Activated CD4-positive, alpha-beta T cell treated with anti-CD3 and anti-CD28 coated beads, Interleukin-2, amount 50 U/mL, for 1 hour (primary cell): ENCODE measurements around the gene SH3GL1.
"Not testable (repeated sequence)": the region's sequence is repeated elsewhere in the genome, so short reads cannot be mapped to it uniquely, and the experiment has no call there.

Experiments
- DNase-seq: peaks from one replicate; pipeline ENCODE4 v3.0.0-alpha.2; 2020

Gene SH3GL1

GRCh38 chr19:4338441-4339355 is 61.6 kb downstream of the SH3GL1 start, which contains the start of gene STAP2:
Gene STAP2, minus strand, starts transcription at chr19:4338827. Its CDS starts 74 bp downstream, at chr19:4338753.
- DNase-seq = peak; percentile 13

- no peak for DNase-seq
Measured at GRCh38 chr19:4337906-4338440, 62.4 kb downstream of the SH3GL1 start.

GRCh38 chr19:4334929-4335570 is 65.3 kb downstream of the SH3GL1 start:
- DNase-seq = no peak

- DNase-seq = no peak
Measured at GRCh38 chr19:4329858-4330257, 70.5 kb downstream of the SH3GL1 start.

GRCh38 chr19:4328991-4329681 is 71.2 kb downstream of the SH3GL1 start:
- DNase-seq = not testable (repeated sequence)

GRCh38 chr19:4328243-4328990 is 71.9 kb downstream of the SH3GL1 start:
- DNase-seq = peak; percentile 87

DNA sequence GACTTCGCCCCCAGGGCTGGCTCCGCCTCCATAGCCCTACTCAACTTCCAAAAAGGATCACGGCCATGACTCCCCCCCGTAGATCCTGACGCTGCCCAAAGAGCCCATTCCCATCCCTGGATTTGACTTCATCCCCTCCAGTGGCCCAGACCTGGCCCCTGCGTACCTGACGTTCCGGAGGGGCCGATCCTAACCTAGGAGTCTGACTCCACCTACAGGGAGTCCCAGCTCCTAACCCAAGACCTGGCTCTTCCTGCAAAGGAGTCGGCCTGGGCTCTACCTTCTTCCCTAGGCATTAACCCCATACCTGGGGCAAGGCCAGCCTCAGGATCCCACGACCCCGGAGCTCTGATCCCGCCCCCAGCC is 72.5 kb downstream of the SH3GL1 start:
- no peak for DNase-seq

- DNase-seq = peak; percentile 56
Measured at GRCh38 chr19:4327252-4327876, 73.0 kb downstream of the SH3GL1 start.

GRCh38 chr19:4326837-4327251 is 73.5 kb downstream of the SH3GL1 start:
- no peak for DNase-seq

- DNase-seq = no peak
Measured at GRCh38 chr19:4326215-4326836, 74.0 kb downstream of the SH3GL1 start.

GRCh38 chr19:4324228-4324627 is 76.1 kb downstream of the SH3GL1 start:
- no peak for DNase-seq

- DNase-seq = no peak
Measured at GRCh38 chr19:4323692-4324091, 76.7 kb downstream of the SH3GL1 start.

GRCh38 chr19:4322942-4323665 is 77.2 kb downstream of the SH3GL1 start:
- DNase-seq = no peak

DNA sequence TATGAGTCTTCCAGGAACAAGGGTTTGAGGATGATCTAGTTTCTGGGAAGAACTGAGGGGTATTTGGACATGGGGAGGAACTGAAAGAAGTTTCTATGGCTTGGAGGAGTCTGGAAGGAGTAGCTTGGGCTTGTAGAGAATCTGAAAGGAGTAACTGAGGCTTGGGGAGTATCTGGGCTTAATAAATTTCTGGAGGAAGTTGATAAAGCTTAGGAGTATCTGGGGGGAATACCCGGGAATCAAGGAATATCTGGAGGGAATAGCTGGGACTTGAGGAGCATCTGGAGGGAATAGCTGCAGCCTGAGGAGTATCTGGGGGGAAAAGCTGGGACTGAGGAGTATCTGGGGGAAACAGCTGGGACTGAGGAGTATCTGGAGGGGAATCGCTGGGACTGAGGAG is 79.9 kb downstream of the SH3GL1 start:
- DNase-seq = no peak

GRCh38 chr19:4319067-4319718 is 81.2 kb downstream of the SH3GL1 start:
- DNase-seq = no peak

DNA sequence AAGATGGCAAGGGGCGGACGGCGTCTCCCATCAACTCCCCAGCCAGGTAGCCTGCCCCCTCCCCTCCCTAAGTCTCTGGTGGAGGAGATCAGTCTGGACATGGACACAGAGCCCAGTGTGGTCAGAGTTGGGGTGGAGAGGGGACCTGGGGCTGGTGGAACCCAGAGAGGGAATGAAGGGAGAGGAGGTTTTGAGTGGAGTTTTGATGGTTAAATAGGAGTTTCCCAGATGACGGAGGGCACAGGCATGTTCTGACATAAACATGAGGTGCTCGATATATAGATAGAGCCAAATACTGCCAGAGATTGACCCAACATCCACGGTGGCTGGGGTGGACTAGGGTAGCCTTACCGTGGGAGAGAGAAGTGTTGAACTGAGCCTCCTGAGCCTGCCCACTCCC is 81.9 kb downstream of the SH3GL1 start:
- no peak for DNase-seq

- no peak for DNase-seq
Measured at GRCh38 chr19:4316956-4317355, 83.4 kb downstream of the SH3GL1 start.

DNA sequence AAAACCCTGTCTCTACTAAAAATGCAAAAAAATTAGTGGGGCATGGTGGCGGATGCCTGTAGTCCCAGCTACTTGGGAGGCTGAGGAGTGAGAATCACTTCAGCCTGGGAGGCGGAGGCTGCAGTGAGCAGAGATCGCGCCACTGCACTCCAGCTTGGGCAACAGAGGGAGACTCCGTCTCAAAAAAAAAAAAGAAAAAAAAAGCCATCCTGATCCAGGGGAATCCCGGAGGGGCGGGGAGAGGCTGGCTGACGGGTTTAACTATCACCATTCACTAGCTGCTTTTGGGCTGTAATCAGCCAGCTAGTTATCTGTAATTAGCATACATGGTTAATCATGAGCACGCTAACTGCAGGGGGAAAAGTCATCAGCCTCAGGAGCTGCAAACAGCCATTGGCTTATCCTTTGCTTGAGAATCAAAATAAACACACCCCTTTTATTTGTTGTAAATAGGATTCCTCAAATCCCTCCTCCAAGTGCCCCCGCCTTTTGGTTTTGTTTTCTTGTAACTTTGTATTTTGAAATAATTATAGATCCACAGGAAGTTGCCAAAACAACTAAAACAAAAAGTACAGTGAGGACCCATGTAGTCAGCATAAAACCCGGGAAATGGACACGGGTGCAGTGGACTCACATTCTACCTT is 86.4 kb downstream of the SH3GL1 start:
- DNase-seq = no peak
